ENCODE data around the gene SDK1.
"Not testable (repeated sequence)": the region's sequence is repeated elsewhere in the genome, so short reads cannot be mapped to it uniquely, and the experiment has no call there.

SDK1 gene

GRCh38 chr7:3754493-3755341, 453.7 kb downstream of the SDK1 start:
- Histone ChIP-seq H3K79me2 (ENCODE audit: control insufficient read depth, low read length) (no peaks in the 10 kb centered on the region), H3K27ac (ENCODE audit: low read depth, low read length) (no peak overlapping the region), H3K36me3 (ENCODE audit: control insufficient read depth, low read length) (no peaks in the 10 kb centered on the region), H4K20me1 (ENCODE audit: control insufficient read depth, insufficient read depth, low read depth, low read length) (no peaks in the 10 kb centered on the region), H3K9me3 (ENCODE audit: control insufficient read depth, insufficient read depth, low read length) (no peaks in the 10 kb centered on the region), H3K9me2 (replicated peaks; ENCODE audit: control insufficient read depth, low read length) (no peaks in the 10 kb centered on the region), H3K4me2 (ENCODE audit: low read length) (no peak overlapping the region), H3K4me1 (ENCODE audit: control insufficient read depth, low read length) (peaks cover 19% of the 10 kb centered on the region), H3K27me3 (ENCODE audit: control insufficient read depth, low read length) (no peaks in the 10 kb centered on the region), H3K4me3 (ENCODE audit: low read length) (no peak overlapping the region), H3F3A (ENCODE audit: control insufficient read depth, insufficient read depth) (no peaks in the 10 kb centered on the region)
- no peak for TF ChIP-seq EZH2phosphoT487 (IDR thresholded peaks at IDR 0.05; ENCODE audit: borderline replicate concordance, low read length)
- TF ChIP-seq, protein P1, sequence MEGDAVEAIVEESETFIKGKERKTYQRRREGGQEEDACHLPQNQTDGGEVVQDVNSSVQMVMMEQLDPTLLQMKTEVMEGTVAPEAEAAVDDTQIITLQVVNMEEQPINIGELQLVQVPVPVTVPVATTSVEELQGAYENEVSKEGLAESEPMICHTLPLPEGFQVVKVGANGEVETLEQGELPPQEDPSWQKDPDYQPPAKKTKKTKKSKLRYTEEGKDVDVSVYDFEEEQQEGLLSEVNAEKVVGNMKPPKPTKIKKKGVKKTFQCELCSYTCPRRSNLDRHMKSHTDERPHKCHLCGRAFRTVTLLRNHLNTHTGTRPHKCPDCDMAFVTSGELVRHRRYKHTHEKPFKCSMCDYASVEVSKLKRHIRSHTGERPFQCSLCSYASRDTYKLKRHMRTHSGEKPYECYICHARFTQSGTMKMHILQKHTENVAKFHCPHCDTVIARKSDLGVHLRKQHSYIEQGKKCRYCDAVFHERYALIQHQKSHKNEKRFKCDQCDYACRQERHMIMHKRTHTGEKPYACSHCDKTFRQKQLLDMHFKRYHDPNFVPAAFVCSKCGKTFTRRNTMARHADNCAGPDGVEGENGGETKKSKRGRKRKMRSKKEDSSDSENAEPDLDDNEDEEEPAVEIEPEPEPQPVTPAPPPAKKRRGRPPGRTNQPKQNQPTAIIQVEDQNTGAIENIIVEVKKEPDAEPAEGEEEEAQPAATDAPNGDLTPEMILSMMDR (IDR thresholded peaks at IDR 0.05; ENCODE audit: low read depth, low read length, poor library complexity, severe bottlenecking): no peak

DNA sequence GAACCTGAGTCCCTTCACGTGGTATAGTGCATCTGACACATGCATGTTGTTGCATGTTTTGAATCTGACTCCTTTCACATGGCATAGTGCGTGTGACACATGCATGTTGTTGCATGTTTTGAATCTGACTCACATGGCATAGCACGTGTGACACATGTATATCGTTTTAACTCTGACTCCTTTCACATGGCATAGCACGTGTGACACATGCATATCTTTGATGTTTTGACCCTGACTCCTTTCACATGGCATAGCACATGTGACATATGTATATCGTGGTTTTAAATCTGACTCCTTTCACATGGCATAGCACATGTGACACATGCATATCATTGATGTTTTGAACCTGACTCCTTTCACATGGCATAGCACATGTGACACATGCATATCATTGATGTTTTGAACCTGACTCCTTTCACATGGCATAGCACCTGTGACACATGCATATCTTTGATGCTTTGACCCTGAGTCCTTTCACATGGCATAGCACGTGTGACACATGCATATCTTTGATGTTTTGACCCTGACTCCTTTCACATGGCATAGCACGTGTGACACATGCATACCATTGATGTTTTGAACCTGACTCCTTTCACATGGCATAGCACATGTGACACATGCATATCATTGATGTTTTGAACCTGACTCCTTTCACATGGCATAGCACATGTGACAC, 454.9 kb downstream of the SDK1 start:
- not testable (repeated sequence) for H3K4me3 ChIP-seq (ENCODE audit: low read length); H3K27ac ChIP-seq (ENCODE audit: low read depth, low read length); H3F3A ChIP-seq (ENCODE audit: control insufficient read depth, insufficient read depth); H3K79me2 ChIP-seq (ENCODE audit: control insufficient read depth, low read length); H3K9me2 ChIP-seq (replicated peaks; ENCODE audit: control insufficient read depth, low read length); H3K9me3 ChIP-seq (ENCODE audit: control insufficient read depth, insufficient read depth, low read length); H3K36me3 ChIP-seq (ENCODE audit: control insufficient read depth, low read length); H3K4me2 ChIP-seq (ENCODE audit: low read length); H3K27me3 ChIP-seq (ENCODE audit: control insufficient read depth, low read length); H4K20me1 ChIP-seq (ENCODE audit: control insufficient read depth, insufficient read depth, low read depth, low read length)
- H3K4me1 ChIP-seq (ENCODE audit: control insufficient read depth, low read length): peaks cover 30% of the 10 kb centered on the region

- Histone ChIP-seq H3K79me2 (ENCODE audit: control insufficient read depth, low read length) (no peaks in the 10 kb centered on the region), H3K4me2 (ENCODE audit: low read length) (peak overlapping the region; percentile 18; the same call in 1 of the 2 replicates), H4K20me1 (ENCODE audit: control insufficient read depth, insufficient read depth, low read depth, low read length) (no peaks in the 10 kb centered on the region), H3F3A (ENCODE audit: control insufficient read depth, insufficient read depth) (peaks cover 6% of the 10 kb centered on the region; the same call in 1 of the 2 replicates), H3K9me2 (replicated peaks; ENCODE audit: control insufficient read depth, low read length) (no peaks in the 10 kb centered on the region), H3K27me3 (ENCODE audit: control insufficient read depth, low read length) (no peaks in the 10 kb centered on the region), H3K4me3 (ENCODE audit: low read length) (no peak overlapping the region), H3K9me3 (ENCODE audit: control insufficient read depth, insufficient read depth, low read length) (no peaks in the 10 kb centered on the region), H3K27ac (ENCODE audit: low read depth, low read length) (0 out of 2 replicates have a peak overlapping the region, but pooled peaks have one; percentile 0), H3K4me1 (ENCODE audit: control insufficient read depth, low read length) (peaks cover 39% of the 10 kb centered on the region), H3K36me3 (ENCODE audit: control insufficient read depth, low read length) (no peaks in the 10 kb centered on the region)
- TF ChIP-seq, protein P1 (IDR thresholded peaks at IDR 0.05; ENCODE audit: low read depth, low read length, poor library complexity, severe bottlenecking): no peak
- TF ChIP-seq EZH2phosphoT487 (IDR thresholded peaks at IDR 0.05; ENCODE audit: borderline replicate concordance, low read length): no peak
These were observed 456.0 kb downstream of the SDK1 start for GRCh38 chr7:3757059-3757458.

- no peaks in the 10 kb centered on the region for H3K79me2 ChIP-seq (ENCODE audit: control insufficient read depth, low read length)
These were observed 459.6 kb downstream of the SDK1 start for GRCh38 chr7:3760651-3761050.

More at GRCh38 chr7:3760651-3761050, 459.6 kb downstream of the SDK1 start:
- Histone ChIP-seq H4K20me1 (ENCODE audit: control insufficient read depth, insufficient read depth, low read depth, low read length) (no peaks in the 10 kb centered on the region), H3K4me2 (ENCODE audit: low read length) (peak overlapping the region; percentile 71), H3K4me1 (ENCODE audit: control insufficient read depth, low read length) (peaks cover 61% of the 10 kb centered on the region), H3K36me3 (ENCODE audit: control insufficient read depth, low read length) (no peaks in the 10 kb centered on the region), H3K9me3 (ENCODE audit: control insufficient read depth, insufficient read depth, low read length) (no peaks in the 10 kb centered on the region), H3K9me2 (replicated peaks; ENCODE audit: control insufficient read depth, low read length) (no peaks in the 10 kb centered on the region), H3F3A (ENCODE audit: control insufficient read depth, insufficient read depth) (peaks cover 13% of the 10 kb centered on the region; the same call in 1 of the 2 replicates), H3K27me3 (ENCODE audit: control insufficient read depth, low read length) (no peaks in the 10 kb centered on the region), H3K4me3 (ENCODE audit: low read length) (peak overlapping the region; percentile 6; the same call in 1 of the 2 replicates), H3K27ac (ENCODE audit: low read depth, low read length) (peak overlapping the region; percentile 92)
- no peak for TF ChIP-seq EZH2phosphoT487 (IDR thresholded peaks at IDR 0.05; ENCODE audit: borderline replicate concordance, low read length)
- TF ChIP-seq, protein P1 (IDR thresholded peaks at IDR 0.05; ENCODE audit: low read depth, low read length, poor library complexity, severe bottlenecking): no peak

Measured in DOHH2 (cell line).